Adrenal gland (tissue), 12 donors: ENCODE results near the gene GHR. TPM values are rescaled to one million over a fixed set of nuclear protein-coding genes. Genes with fewer than 3 reads are reported as not detected.
"Not testable (repeated sequence)": the region's sequence is repeated elsewhere in the genome, so short reads cannot be mapped to it uniquely, and the experiment has no call there.

Source experiments
- DNase-seq, 7 donors: peaks; one replicate each; pipeline ENCODE4 v3.0.0-alpha.2; 2019 to 2020
- H3K27ac ChIP-seq, 5 donors: fragments of 200-600 bp; sonication (generic) in 4 of 5; 1 replicate in 3 of 5; 2 replicates in 2 of 5; pipeline versions ENCODE4 v1.5.1 to v1.8.0; 2016 to 2020; ENCODE audit warnings: mild to moderate bottlenecking in 1 of 5
- H3K27me3 ChIP-seq: fragments of 200-600 bp; 2 replicates; pipeline ENCODE4 v1.8.0; 2021
- H3K36me3 ChIP-seq, 2 donors: fragments of 200-600 bp; replicated peaks in 1 of 2; 1 replicate in 1 of 2; 2 replicates in 1 of 2; pipeline versions ENCODE4 v1.5.1 to v1.8.0; 2018 to 2022
- H3K4me1 ChIP-seq, 2 donors: fragments of 200-600 bp; replicated peaks in 1 of 2; 1 replicate in 1 of 2; 2 replicates in 1 of 2; pipeline versions ENCODE4 v1.5.1 to v1.8.0; 2018 to 2021
- H3K4me3 ChIP-seq, 4 donors: fragments of 200-600 bp; sonication (generic) in 3 of 4; one replicate each; pipeline ENCODE4 v1.5.1; 2016 to 2018
- H3K9me3 ChIP-seq, 3 donors: fragments of 200-600 bp; sonication (generic) in 1 of 3; replicated peaks in 1 of 3; 1 replicate in 2 of 3; 2 replicates in 1 of 3; pipeline versions ENCODE4 v1.5.1 to v1.8.0; 2016 to 2021
- POLR2A ChIP-seq, 2 donors: fragments of 450-650 bp; IDR thresholded peaks; one replicate each; pipeline ENCODE4 v1.6.1; 2017; ENCODE audit warnings: antibody characterized with exemption in 2 of 2, mild to moderate bottlenecking in 2 of 2, moderate library complexity in 1 of 2
- WGBS, 4 donors: extraction: QIAGEN DNeasy Blood & Tissue Kit in 2 of 4; methylation state at CpG; one replicate each; pipeline versions ENCODE4 v1.1.5 to v1.1.7; 2013 to 2017; 5-methylcytosine and 5-hydroxymethylcytosine counted together
- intact Hi-C, 2 donors: fragments of 100-400 bp; cut with DNase I; formaldehyde crosslinking; loops; one replicate each; pipeline versions ENCODE4 v1.14.1 to v1.15.0; 2022 to 2023
- polyA plus RNA-seq, 3 donors: library from polyadenylated mRNA; stranded (reverse); fragments of 200-250 nt in 2 of 3; fragments of 350-450 nt in 1 of 3; fragmentation: Illumina TruSeq in 1 of 3; extraction: RNeasy Lipid Tissue Mini Kit (QIAGEN cat#74804) in 1 of 3; gene quantifications; one replicate each; pipeline ENCODE4 v1.2.3, GENCODE V29; 2013 to 2014
- total RNA-seq, 9 donors: library from RNA; depleted of rRNA in 4 of 9; stranded (reverse); fragments of >200 nt in 4 of 9; fragments of 120-200 nt in 1 of 9; fragmentation: NEBNext Ultra II Directional in 1 of 9; extraction: Animal tissue kit (Norgen Biotek cat#: 25700) in 1 of 9; gene quantifications; one replicate each; pipeline versions ENCODE4 v1.1.0 to v1.2.4, GENCODE V29; 2013 to 2023
- TF ChIP-seq, protein P1 (sequence below), 6 experiments: fragments of 450-650 bp in 4 of 6; fragments of 200-600 bp in 2 of 6; sonication (generic) in 1 of 6; IDR thresholded peaks; 1 replicate in 5 of 6; 2 replicates in 1 of 6; pipeline versions ENCODE4 v1.5.1 to v1.8.0; 2016 to 2021; ENCODE audit warnings: antibody characterized with exemption in 6 of 6, mild to moderate bottlenecking in 2 of 6, moderate library complexity in 1 of 6
- donor health status: healthy with polysubstance abuse.
- donor health status: Bipolar disorder and iron deficiency.
- donor health status: DM: yes; HTN: yes; CAD: no.
- donor health status: DM: no; HTN: no; CAD: no.
- donor health status: DM: no; HTN: no; CAD: no.
- donor health status: DM: yes; HTN: yes; CAD: no.

Gene GHR
- total and polyA plus RNA-seq, 12 donors = 2.9 to 17.1 (median 10.5) TPM

DNA sequence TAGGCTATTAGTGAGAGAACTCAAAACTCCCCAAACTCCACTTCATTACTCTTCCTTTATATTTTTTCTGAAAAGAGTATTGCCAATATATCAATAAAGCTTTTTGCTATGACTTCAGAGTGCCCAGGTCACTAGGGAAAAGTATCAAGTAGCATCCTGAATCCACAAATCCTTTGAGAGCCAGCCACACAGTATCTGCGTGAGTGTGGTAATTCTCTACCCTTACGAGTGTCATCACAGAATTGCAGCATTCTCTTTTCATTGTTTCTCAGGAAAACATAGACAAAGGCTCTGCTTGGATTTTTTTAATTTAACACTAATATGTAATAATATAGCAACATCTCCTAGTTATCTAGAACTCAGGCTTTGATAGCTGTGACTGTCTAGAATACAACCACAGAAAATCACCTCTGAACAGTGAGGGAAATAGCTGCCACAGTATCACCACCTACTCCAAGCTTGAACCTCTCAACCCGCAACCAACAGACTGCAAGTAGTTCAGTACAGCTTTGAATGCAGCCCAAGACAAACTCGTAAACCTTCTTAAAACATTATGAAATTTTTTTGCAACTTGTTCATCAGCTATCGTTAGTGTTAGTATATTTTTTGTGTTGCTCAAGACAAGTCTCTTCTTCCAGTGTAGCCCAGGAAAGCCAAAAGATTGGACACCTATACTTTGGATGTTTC is 254.1 kb downstream of the GHR start:
- Histone ChIP-seq H3K9me3 (peaks cover 0 to under 1% (median 0%) of the 10 kb centered on the region in 3 donors), H3K4me1 (no peaks in the 10 kb centered on the region), H3K4me3 (no peak overlapping the region), H3K27ac (no peak overlapping the region), H3K36me3 (no peaks in the 10 kb centered on the region), H3K27me3 (no peaks in the 10 kb centered on the region)
- TF ChIP-seq, protein P1, sequence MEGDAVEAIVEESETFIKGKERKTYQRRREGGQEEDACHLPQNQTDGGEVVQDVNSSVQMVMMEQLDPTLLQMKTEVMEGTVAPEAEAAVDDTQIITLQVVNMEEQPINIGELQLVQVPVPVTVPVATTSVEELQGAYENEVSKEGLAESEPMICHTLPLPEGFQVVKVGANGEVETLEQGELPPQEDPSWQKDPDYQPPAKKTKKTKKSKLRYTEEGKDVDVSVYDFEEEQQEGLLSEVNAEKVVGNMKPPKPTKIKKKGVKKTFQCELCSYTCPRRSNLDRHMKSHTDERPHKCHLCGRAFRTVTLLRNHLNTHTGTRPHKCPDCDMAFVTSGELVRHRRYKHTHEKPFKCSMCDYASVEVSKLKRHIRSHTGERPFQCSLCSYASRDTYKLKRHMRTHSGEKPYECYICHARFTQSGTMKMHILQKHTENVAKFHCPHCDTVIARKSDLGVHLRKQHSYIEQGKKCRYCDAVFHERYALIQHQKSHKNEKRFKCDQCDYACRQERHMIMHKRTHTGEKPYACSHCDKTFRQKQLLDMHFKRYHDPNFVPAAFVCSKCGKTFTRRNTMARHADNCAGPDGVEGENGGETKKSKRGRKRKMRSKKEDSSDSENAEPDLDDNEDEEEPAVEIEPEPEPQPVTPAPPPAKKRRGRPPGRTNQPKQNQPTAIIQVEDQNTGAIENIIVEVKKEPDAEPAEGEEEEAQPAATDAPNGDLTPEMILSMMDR (IDR thresholded peaks at IDR 0.05) = no peak
- no peak for TF ChIP-seq POLR2A (IDR thresholded peaks at IDR 0.05)
- intact Hi-C loops = no loop called here
- WGBS, 4 donors = 89 to 94% (median 91%) methylated on average over 5 of the region's 5 CpGs
- no peak for DNase-seq

DNA sequence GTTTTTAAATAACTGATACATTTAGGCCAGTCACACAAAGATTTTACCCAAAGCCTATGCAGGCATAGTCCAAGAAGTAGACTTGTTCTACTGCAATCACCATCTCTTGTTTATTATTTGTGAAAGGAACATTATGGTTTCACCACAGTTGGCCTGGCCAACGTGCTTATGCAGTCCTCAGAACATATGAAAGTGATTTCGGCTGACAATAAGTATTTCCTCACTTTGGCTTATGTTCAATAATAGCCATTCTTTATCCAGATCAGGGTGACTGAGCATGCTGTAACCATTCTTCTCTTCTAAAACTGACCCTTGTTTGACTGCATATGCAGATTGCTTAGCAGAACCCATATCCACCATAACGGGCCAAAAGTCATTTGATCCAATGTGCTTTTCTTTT is 256.8 kb downstream of the GHR start:
- no peaks in the 10 kb centered on the region for H3K27me3 ChIP-seq
- no peaks in the 10 kb centered on the region for H3K4me1 ChIP-seq
- no peaks in the 10 kb centered on the region for H3K36me3 ChIP-seq
- no peak for TF ChIP-seq POLR2A (IDR thresholded peaks at IDR 0.05)
- TF ChIP-seq, protein P1 (IDR thresholded peaks at IDR 0.05) = no peak
- H3K9me3 ChIP-seq = peaks cover 0 to 8% (median 0%) of the 10 kb centered on the region in 3 donors
- 84 to 88% (median 88%) methylated on average over 3 of the region's 3 CpGs for WGBS, 4 donors
- intact Hi-C loops = no loop called here
- no peak for DNase-seq
- no peak overlapping the region for H3K27ac ChIP-seq
- no peak overlapping the region for H3K4me3 ChIP-seq

DNA sequence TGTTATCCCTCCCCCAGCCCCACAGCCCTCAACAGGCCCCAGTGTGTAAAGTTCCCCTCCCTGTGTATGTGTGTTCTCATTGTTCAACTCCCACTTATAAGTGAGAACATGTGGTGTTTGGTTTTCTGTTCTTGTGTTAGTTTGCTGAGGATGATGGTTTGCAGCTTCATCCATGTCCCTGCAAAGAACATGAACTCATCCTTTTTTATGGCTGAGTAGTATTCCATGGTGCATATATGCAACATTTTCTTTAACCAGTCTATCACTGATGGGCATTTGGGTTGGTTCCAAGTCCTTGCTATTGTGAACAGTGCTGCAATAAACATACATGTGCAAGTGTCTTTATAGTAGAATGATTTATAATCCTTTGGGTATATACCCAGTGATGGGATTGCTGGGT is 261.8 kb downstream of the GHR start:
- H3K4me3 ChIP-seq, DNase-seq, intact Hi-C loops, H3K27ac ChIP-seq, H3K36me3 ChIP-seq, H3K9me3 ChIP-seq, H3K4me1 ChIP-seq, H3K27me3 ChIP-seq: not testable (repeated sequence)

DNA sequence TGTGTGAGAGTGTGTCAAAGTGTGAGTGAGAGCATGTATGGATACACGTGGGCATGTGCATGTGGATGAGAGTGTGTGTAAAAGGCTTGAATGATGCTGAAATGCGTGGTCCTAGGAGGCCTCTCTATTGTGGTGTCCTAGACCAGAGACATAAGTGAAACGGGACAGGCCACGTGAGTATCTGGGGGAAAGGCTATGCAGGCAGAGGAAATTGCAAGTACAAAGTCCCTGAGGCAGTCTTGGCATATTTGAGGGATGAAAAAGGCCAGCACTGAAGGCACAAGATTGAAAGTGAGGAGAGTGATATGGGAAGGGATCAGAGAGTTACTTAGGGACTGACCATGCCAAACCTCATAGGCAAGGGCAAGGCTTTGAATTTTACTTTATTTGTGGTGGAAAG is 266.2 kb downstream of the GHR start:
- H3K27ac ChIP-seq = no peak overlapping the region
- WGBS, 4 donors = 77 to 91% (median 81%) methylated on average over 4 of the region's 4 CpGs
- H3K9me3 ChIP-seq = no peaks in the 10 kb centered on the region
- no peaks in the 10 kb centered on the region for H3K27me3 ChIP-seq
- TF ChIP-seq, protein P1 (IDR thresholded peaks at IDR 0.05) = no peak
- no peak for TF ChIP-seq POLR2A (IDR thresholded peaks at IDR 0.05)
- no peaks in the 10 kb centered on the region for H3K4me1 ChIP-seq
- H3K36me3 ChIP-seq = no peaks in the 10 kb centered on the region
- DNase-seq = no peak
- no peak overlapping the region for H3K4me3 ChIP-seq
- intact Hi-C loops = no loop called here

DNA sequence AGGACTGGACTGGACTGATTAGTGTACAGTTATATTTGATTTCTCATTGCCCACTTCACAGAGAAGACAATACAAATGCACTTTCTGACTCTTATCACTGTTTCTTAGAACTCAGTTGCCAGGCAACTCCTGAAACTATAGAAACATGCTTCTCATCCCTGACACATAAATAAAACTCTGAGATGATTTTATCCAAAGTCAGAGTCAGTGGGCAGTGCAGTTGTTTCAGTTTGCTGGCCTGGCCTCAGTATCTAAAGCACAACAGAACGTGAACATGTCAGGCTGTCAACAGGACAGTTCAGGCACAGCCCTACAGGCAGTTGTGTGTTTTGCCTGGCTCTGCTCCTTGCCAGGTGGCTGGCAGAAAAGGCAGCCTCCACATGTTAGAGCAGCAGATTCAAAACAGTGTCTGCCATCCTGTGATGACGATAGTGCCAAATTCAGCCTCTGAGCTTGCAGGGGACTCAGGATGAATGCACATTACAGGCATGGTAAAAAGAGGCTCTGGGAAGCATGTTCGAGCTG is 268.2 kb downstream of the GHR start:
- no peak overlapping the region for H3K27ac ChIP-seq
- no peaks in the 10 kb centered on the region for H3K9me3 ChIP-seq
- H3K4me1 ChIP-seq = no peaks in the 10 kb centered on the region
- H3K36me3 ChIP-seq = no peaks in the 10 kb centered on the region
- WGBS, 4 donors = 44 to 78% (median 67%) methylated on average over 2 to 3 of the region's 3 CpGs
- no peak for TF ChIP-seq POLR2A (IDR thresholded peaks at IDR 0.05)
- TF ChIP-seq, protein P1 (IDR thresholded peaks at IDR 0.05) = no peak
- no peaks in the 10 kb centered on the region for H3K27me3 ChIP-seq
- no peak overlapping the region for H3K4me3 ChIP-seq
- peak in 1 of 7 donors; percentile 72 for DNase-seq
- intact Hi-C loops = no loop called here
